B cell (primary cell): ENCODE data around the gene HLA-DQB1. TPM values are rescaled to one million over a fixed set of nuclear protein-coding genes. Genes with fewer than 3 reads are reported as not detected.
A peak's percentile ranks its signal among the peaks of the same experiment; 100 is the strongest.

Source experiments
- ATAC-seq: fragments of 200-7000 bp; cut with Tn5 transposase; one replicate; pipeline ENCODE4 v1.10.0; 2021; ENCODE audit warnings: low read depth, mild to moderate bottlenecking, moderate number of reproducible peaks, moderate library complexity
- CTCF ChIA-PET: fragments of 350-600 bp; sonication (Branson Sonifier 250); formaldehyde crosslinking; loops from one replicate; lab custom pipeline; 2021; ENCODE audit warnings: antibody characterized with exemption, inconsistent platforms; lab: Charles Lee
- POLR2A ChIA-PET: fragments of 350-600 bp; sonication (Branson Sonifier 250); formaldehyde crosslinking; loops from one replicate; lab custom pipeline; 2021; ENCODE audit warnings: antibody characterized with exemption; lab: Charles Lee
- DNase-seq: peaks from one replicate; pipeline ENCODE4 v3.0.0; 2013
- H2AFZ ChIP-seq: 2 replicates; pipeline ENCODE4 v1.6.1; 2012; ENCODE audit warnings: mild to moderate bottlenecking, low read depth, low read length; ENCODE audit not compliant: insufficient read depth, poor library complexity, severe bottlenecking
- H3K27ac ChIP-seq, 2 donors: 1 replicate in 1 of 2; 2 replicates in 1 of 2; pipeline ENCODE4 v1.5.1; 2012 to 2013; ENCODE audit warnings: low read length in 2 of 2, mild to moderate bottlenecking in 2 of 2, moderate library complexity in 1 of 2
- H3K27me3 ChIP-seq, 4 experiments: fragments of 200-600 bp in 1 of 4; sonication (generic) in 1 of 4; replicated peaks in 1 of 4; 1 replicate in 2 of 4; 2 replicates in 2 of 4; pipeline versions ENCODE4 v1.6.1 to v1.7.0; 2013 to 2016; ENCODE audit warnings: low read length in 3 of 4, mild to moderate bottlenecking in 2 of 4, mixed read lengths in 1 of 4, moderate library complexity in 1 of 4; ENCODE audit not compliant: insufficient read depth in 4 of 4, control insufficient read depth in 3 of 4; ENCODE audit errors: control extremely low read depth in 1 of 4
- H3K36me3 ChIP-seq, 2 experiments: replicated peaks in 1 of 2; 1 replicate in 1 of 2; 2 replicates in 1 of 2; pipeline versions ENCODE4 v1.6.1 to v1.7.1; 2013; ENCODE audit warnings: low read length in 1 of 2; ENCODE audit not compliant: insufficient read depth in 2 of 2, control insufficient read depth in 1 of 2; ENCODE audit errors: control extremely low read depth in 1 of 2, extremely low read depth in 1 of 2
- H3K4me1 ChIP-seq, 2 donors: fragments of 200-600 bp in 1 of 2; sonication (generic) in 1 of 2; 1 replicate in 1 of 2; 2 replicates in 1 of 2; pipeline versions ENCODE4 v1.5.1 to v1.6.1; 2013 to 2017; ENCODE audit warnings: low read length in 2 of 2; ENCODE audit not compliant: control insufficient read depth in 2 of 2, insufficient read depth in 2 of 2
- H3K4me2 ChIP-seq: replicated peaks from 2 replicates; pipeline ENCODE3; 2012; ENCODE audit warnings: mild to moderate bottlenecking, low read depth, low read length; ENCODE audit not compliant: poor library complexity, severe bottlenecking
- H3K4me3 ChIP-seq, 5 experiments: fragments of 200-600 bp in 1 of 5; sonication (generic) in 1 of 5; 1 replicate in 3 of 5; 2 replicates in 2 of 5; pipeline versions ENCODE4 v1.5.1 to v1.7.0; 2011 to 2016; ENCODE audit warnings: low read length in 4 of 5, mild to moderate bottlenecking in 4 of 5, low read depth in 2 of 5, control low read depth in 1 of 5, moderate library complexity in 1 of 5; ENCODE audit not compliant: insufficient read depth in 1 of 5; ENCODE audit errors: control extremely low read depth in 1 of 5, extremely low read depth in 1 of 5
- H3K79me2 ChIP-seq: fragments of 200-600 bp; sonication (generic); one replicate; pipeline ENCODE4 v1.6.0; 2016; ENCODE audit warnings: low read length; ENCODE audit not compliant: control insufficient read depth, insufficient read depth
- H3K9ac ChIP-seq: fragments of 200-600 bp; sonication (generic); 2 replicates; pipeline ENCODE4 v1.6.1; 2017; ENCODE audit warnings: mild to moderate bottlenecking, low read length, moderate library complexity
- H3K9me3 ChIP-seq, 3 donors: one replicate each; pipeline versions ENCODE4 v1.6.1 to v1.7.1; 2013; ENCODE audit warnings: low read length in 2 of 3; ENCODE audit not compliant: control insufficient read depth in 2 of 3, insufficient read depth in 1 of 3; ENCODE audit errors: control extremely low read depth in 1 of 3
- H4K20me1 ChIP-seq: 2 replicates; pipeline ENCODE4 v1.6.0; 2012; ENCODE audit warnings: mild to moderate bottlenecking, low read length; ENCODE audit not compliant: insufficient read depth, control insufficient read depth, poor library complexity, severe bottlenecking
- H3K27ac Mint-ChIP-seq: one replicate; pipeline ENCODE4 v1.8.0; 2021; ENCODE audit warnings: mixed read lengths
- H3K27me3 Mint-ChIP-seq: one replicate; pipeline ENCODE4 v1.8.0; 2021; ENCODE audit warnings: mixed read lengths
- H3K4me1 Mint-ChIP-seq: one replicate; pipeline ENCODE4 v1.8.0; 2021; ENCODE audit warnings: mixed read lengths
- H3K4me3 Mint-ChIP-seq: one replicate; pipeline ENCODE4 v1.8.0; 2021; ENCODE audit warnings: mixed read lengths
- H3K9me3 Mint-ChIP-seq: one replicate; pipeline ENCODE4 v1.8.0; 2022; ENCODE audit warnings: mixed read lengths; ENCODE audit not compliant: insufficient read depth
- EZH2 ChIP-seq: IDR thresholded peaks from 2 replicates; pipeline ENCODE4 v1.6.1; 2012; ENCODE audit warnings: borderline replicate concordance, low read depth, mild to moderate bottlenecking, moderate library complexity, low read length; ENCODE audit not compliant: insufficient read depth, poor library complexity, severe bottlenecking
- WGBS: methylation state at CpG from one replicate; pipeline ENCODE4 v1.1.5; 2013; ENCODE audit warnings: missing lambda C conversion rate; ENCODE audit not compliant: insufficient coverage; 5-methylcytosine and 5-hydroxymethylcytosine counted together
- intact Hi-C: fragments of 100-400 bp; cut with micrococcal nuclease; formaldehyde crosslinking; loops from one replicate; pipeline ENCODE4 v1.10.0; 2022
- polyA plus RNA-seq: library from polyadenylated mRNA; depleted of rRNA; stranded (reverse); fragments of >200 nt; gene quantifications from 2 replicates; pipeline ENCODE4 v1.2.3, GENCODE V29; 2012
- total RNA-seq, 2 donors: library from RNA; stranded (reverse); fragments of 120-200 nt in 1 of 2; gene quantifications; 1 replicate in 1 of 2; 2 replicates in 1 of 2; pipeline versions ENCODE4 v1.2.3 to v1.2.4, GENCODE V29; 2013 to 2022
- TF ChIP-seq, protein P1 (sequence below): fragments of 200-600 bp; IDR thresholded peaks from one replicate; pipeline ENCODE4 v1.8.0; 2022; ENCODE audit warnings: antibody characterized with exemption, mild to moderate bottlenecking

HLA-DQB1 gene
- total and polyA plus RNA-seq, 2 donors (not counting 1 experiment from before 2014, with no cell fraction given): 267 to 986 TPM

DNA sequence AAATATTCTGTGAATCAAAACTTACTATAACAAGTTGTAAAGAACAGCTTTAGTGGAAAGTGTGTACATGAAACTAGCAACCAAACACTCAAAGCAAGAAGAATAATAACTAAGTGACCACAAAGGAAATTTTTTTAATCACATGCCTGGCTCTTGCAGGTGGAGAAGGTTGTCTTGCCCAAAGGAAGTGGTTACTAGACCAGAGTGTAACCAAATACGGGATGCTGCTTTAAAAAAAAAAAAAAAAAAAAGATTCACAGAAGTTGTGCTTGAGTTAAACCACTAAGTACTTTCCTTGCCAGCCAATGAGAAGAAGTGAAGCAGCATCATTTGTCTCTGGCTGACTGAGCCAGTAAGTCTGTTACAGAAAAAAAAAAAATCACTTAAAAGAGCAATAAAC is 19.1 kb upstream of the HLA-DQB1 start:
- DNase-seq: peak; percentile 90
- Histone ChIP-seq H3K27me3 (no peaks in the 10 kb centered on the region), H3K27ac (peak overlapping the region; percentile 89 to 99), H3K4me2 (peak overlapping the region; percentile 78), H4K20me1 (no peaks in the 10 kb centered on the region), H3K4me1 (peaks cover 43 to 54% of the 10 kb centered on the region in 2 donors), H3K9ac (peak overlapping the region; percentile 57), H3K4me3 (peak overlapping the region in 1 of 5 experiments; percentile 48), H3K36me3 (no peaks in the 10 kb centered on the region), H3K79me2 (peaks cover 50% of the 10 kb centered on the region), H3K9me3 (no peaks in the 10 kb centered on the region), H2AFZ (no peak overlapping the region)
- H3K4me1 Mint-ChIP-seq: peaks cover 73% of the 10 kb centered on the region
- intact Hi-C loops: loop anchor here (1.0 to 10.0 kb wide), 3 partner anchors 17 to 411 kb away; no protein-coding TSS in a partner anchor
- H3K9me3 Mint-ChIP-seq: peaks cover 3% of the 10 kb centered on the region
- ATAC-seq: peak; percentile 80
- peak overlapping the region; percentile 92 for H3K27ac Mint-ChIP-seq
- WGBS: no CpG with 5 or more reads among the region's 1 CpG
- no peaks in the 10 kb centered on the region for H3K27me3 Mint-ChIP-seq
- ChIA-PET POLR2A (interaction anchor here (0.6 to 8.3 kb wide), 8 partner anchors 19 to 444 kb away, joined by 3 to 123 read pairs (median 9); partner anchors contain the start of genes HLA-DQB1 and HLA-DRA), CTCF (interaction anchor here (1.0 to 6.3 kb wide), 4 partner anchors 17 to 183 kb away, joined by 3 to 43 read pairs (median 4); partner anchors contain the start of genes HLA-DQA1 and HLA-DQB1)
- no peak for TF ChIP-seq EZH2
- TF ChIP-seq, protein P1, sequence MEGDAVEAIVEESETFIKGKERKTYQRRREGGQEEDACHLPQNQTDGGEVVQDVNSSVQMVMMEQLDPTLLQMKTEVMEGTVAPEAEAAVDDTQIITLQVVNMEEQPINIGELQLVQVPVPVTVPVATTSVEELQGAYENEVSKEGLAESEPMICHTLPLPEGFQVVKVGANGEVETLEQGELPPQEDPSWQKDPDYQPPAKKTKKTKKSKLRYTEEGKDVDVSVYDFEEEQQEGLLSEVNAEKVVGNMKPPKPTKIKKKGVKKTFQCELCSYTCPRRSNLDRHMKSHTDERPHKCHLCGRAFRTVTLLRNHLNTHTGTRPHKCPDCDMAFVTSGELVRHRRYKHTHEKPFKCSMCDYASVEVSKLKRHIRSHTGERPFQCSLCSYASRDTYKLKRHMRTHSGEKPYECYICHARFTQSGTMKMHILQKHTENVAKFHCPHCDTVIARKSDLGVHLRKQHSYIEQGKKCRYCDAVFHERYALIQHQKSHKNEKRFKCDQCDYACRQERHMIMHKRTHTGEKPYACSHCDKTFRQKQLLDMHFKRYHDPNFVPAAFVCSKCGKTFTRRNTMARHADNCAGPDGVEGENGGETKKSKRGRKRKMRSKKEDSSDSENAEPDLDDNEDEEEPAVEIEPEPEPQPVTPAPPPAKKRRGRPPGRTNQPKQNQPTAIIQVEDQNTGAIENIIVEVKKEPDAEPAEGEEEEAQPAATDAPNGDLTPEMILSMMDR: no peak
- peak overlapping the region; percentile 60 for H3K4me3 Mint-ChIP-seq

DNA sequence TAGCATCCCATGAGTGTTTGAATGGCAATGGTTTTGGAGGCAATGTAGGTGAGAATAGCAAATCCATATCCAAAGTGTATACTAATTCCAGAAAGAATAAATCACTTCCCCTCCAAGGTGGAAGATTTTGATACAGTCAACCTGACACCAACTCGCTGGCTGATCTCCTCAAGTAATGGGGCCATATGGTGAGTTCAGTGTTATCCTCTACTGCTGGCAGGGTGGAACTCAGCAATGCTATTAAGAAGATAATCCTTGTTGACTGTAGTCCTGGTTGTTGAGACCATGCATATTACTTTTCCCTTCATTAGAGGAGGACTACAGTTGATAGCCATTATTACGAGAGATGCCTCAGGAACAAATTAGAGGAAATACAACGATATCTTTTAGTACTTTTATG is 17.8 kb upstream of the HLA-DQB1 start:
- no peaks in the 10 kb centered on the region for H3K27me3 Mint-ChIP-seq
- H3K9ac ChIP-seq: no peak overlapping the region
- WGBS: no CpG with 5 or more reads among the region's 3 CpGs
- ChIA-PET CTCF (interaction anchor here (1.0 kb wide), 1 partner anchor 20 kb away, joined by 3 read pairs; no protein-coding TSS in a partner anchor), POLR2A (interaction anchor here (8.3 kb wide), 1 partner anchor 18 kb away, joined by 123 read pairs; the partner anchor contains the start of gene HLA-DQB1)
- H3K4me1 Mint-ChIP-seq: peaks cover 73% of the 10 kb centered on the region
- ATAC-seq (no peak), DNase-seq (peak; percentile 7)
- peak overlapping the region; percentile 30 for H3K4me3 Mint-ChIP-seq
- peaks cover 30 to 45% of the 10 kb centered on the region in 2 donors for H3K4me1 ChIP-seq
- TF ChIP-seq, protein P1: no peak
- no peak for TF ChIP-seq EZH2
- no peaks in the 10 kb centered on the region for H3K9me3 ChIP-seq
- H3K36me3 ChIP-seq: no peaks in the 10 kb centered on the region
- H3K27me3 ChIP-seq: no peaks in the 10 kb centered on the region
- no peak overlapping the region for H3K4me3 ChIP-seq
- H3K79me2 ChIP-seq: peaks cover 38% of the 10 kb centered on the region
- H4K20me1 ChIP-seq: no peaks in the 10 kb centered on the region
- no peak overlapping the region for H3K4me2 ChIP-seq
- intact Hi-C loops: loop anchor here (10.0 kb wide), 1 partner anchor 409 kb away; no protein-coding TSS in a partner anchor
- H3K27ac ChIP-seq: peak overlapping the region in 1 of 2 donors; percentile 99
- H3K27ac Mint-ChIP-seq: peak overlapping the region; percentile 92
- peaks cover 3% of the 10 kb centered on the region for H3K9me3 Mint-ChIP-seq
- no peak overlapping the region for H2AFZ ChIP-seq
